Endothelial cell of umbilical vein (primary cell): Measurements from ENCODE around the gene TSPAN1. TPM values are rescaled to one million over a fixed set of nuclear protein-coding genes. Genes with fewer than 3 reads are reported as not detected.

Experiments
- BruUV-seq: library from RNA; stranded (reverse); fragments of 400-500 nt; replicated peaks from 2 replicates; lab custom pipeline; 2021; lab: Mats Ljungman, UMichigan
- CTCF ChIA-PET: fragments of 300-600, 350-600 bp; sonication (Branson Sonifier 250); formaldehyde crosslinking; loops from one replicate; lab custom pipeline; 2021; ENCODE audit warnings: antibody characterized with exemption, inconsistent platforms; lab: Charles Lee
- POLR2A ChIA-PET: fragments of 300-600, 350-600 bp; sonication (Branson Sonifier 250); formaldehyde crosslinking; loops from one replicate; lab custom pipeline; 2021; ENCODE audit warnings: antibody characterized with exemption, inconsistent platforms; lab: Charles Lee
- DNase-seq: peaks from one replicate; pipeline ENCODE4 v3.0.0-alpha.2; 2011; ENCODE audit warnings: low read depth, low spot score
- FAIRE-seq: peaks from 2 replicates; lab custom pipeline; 2011; peaks lifted over from hg19 to GRCh38; lab: Jason Lieb, UNC
- H2AFZ ChIP-seq: 2 replicates; pipeline ENCODE4 v1.6.0; 2012; ENCODE audit warnings: low read depth, low read length, control low read depth, inconsistent platforms
- H3K27ac ChIP-seq: 2 replicates; pipeline ENCODE4 v1.5.1; 2011; ENCODE audit warnings: low read depth, mild to moderate bottlenecking, control low read depth, low read length, moderate library complexity; ENCODE audit not compliant: insufficient read depth
- H3K27me3 ChIP-seq, 2 experiments: 2 replicates each; pipeline versions ENCODE4 v1.6.0 to v1.6.1; 2011; ENCODE audit warnings: low read length in 2 of 2, mixed read lengths in 1 of 2; ENCODE audit not compliant: control insufficient read depth in 2 of 2, insufficient read depth in 2 of 2
- H3K36me3 ChIP-seq, 2 experiments: 2 replicates in 1 of 2; 3 replicates in 1 of 2; pipeline ENCODE4 v1.5.1; 2011; ENCODE audit warnings: low read length in 2 of 2, mild to moderate bottlenecking in 1 of 2, moderate library complexity in 1 of 2; ENCODE audit not compliant: control insufficient read depth in 2 of 2, insufficient read depth in 2 of 2; ENCODE audit errors: extremely low read depth in 1 of 2
- H3K4me1 ChIP-seq: 3 replicates; pipeline ENCODE4 v1.5.1; 2011; ENCODE audit warnings: mild to moderate bottlenecking, low read length; ENCODE audit not compliant: control insufficient read depth, insufficient read depth; ENCODE audit errors: extremely low read depth
- H3K4me2 ChIP-seq: 2 replicates; pipeline ENCODE4 v1.6.1; 2011; ENCODE audit warnings: low read length, control low read depth, mixed read lengths; ENCODE audit not compliant: insufficient read depth
- H3K4me3 ChIP-seq, 3 experiments: fragments of 200-600 bp in 1 of 3; sonication (generic), shearing (Covaris generic) in 1 of 3; replicated peaks in 1 of 3; 2 replicates each; pipeline ENCODE4 v1.5.1; 2011 to 2016; ENCODE audit warnings: control low read depth in 3 of 3, low read length in 3 of 3, mild to moderate bottlenecking in 2 of 3, inconsistent platforms in 1 of 3, low read depth in 1 of 3, moderate library complexity in 1 of 3; ENCODE audit not compliant: insufficient read depth in 1 of 3
- H3K79me2 ChIP-seq: 2 replicates; pipeline ENCODE4 v1.6.0; 2012; ENCODE audit warnings: low read length, inconsistent platforms; ENCODE audit not compliant: control insufficient read depth, insufficient read depth
- H3K9ac ChIP-seq: replicated peaks from 2 replicates; pipeline ENCODE3; 2011; ENCODE audit warnings: low read length, control low read depth; ENCODE audit not compliant: insufficient read depth; ENCODE audit errors: extremely low read depth
- H3K9me1 ChIP-seq: replicated peaks from 3 replicates; pipeline ENCODE4 v1.6.0; 2011; ENCODE audit warnings: mild to moderate bottlenecking, low read length; ENCODE audit not compliant: control insufficient read depth, insufficient read depth; ENCODE audit errors: extremely low read depth
- H3K9me3 ChIP-seq: replicated peaks from 2 replicates; pipeline ENCODE4 v1.5.1; 2012; ENCODE audit warnings: low read length, inconsistent platforms; ENCODE audit not compliant: control insufficient read depth, insufficient read depth
- H4K20me1 ChIP-seq: replicated peaks from 2 replicates; pipeline ENCODE3; 2011; ENCODE audit warnings: mild to moderate bottlenecking, low read length; ENCODE audit not compliant: control insufficient read depth, insufficient read depth; ENCODE audit errors: extremely low read depth
- CTCF ChIP-seq, 2 donors: IDR thresholded peaks; 1 replicate in 1 of 2; 2 replicates in 1 of 2; pipeline ENCODE4 v1.5.1; 2011; ENCODE audit warnings: low read length in 2 of 2, mild to moderate bottlenecking in 2 of 2, moderate library complexity in 2 of 2, control low read depth in 1 of 2, inconsistent platforms in 1 of 2, low read depth in 1 of 2; ENCODE audit not compliant: insufficient read depth in 1 of 2; ENCODE audit errors: extremely low read depth in 1 of 2
- EZH2 ChIP-seq: IDR thresholded peaks from 2 replicates; pipeline ENCODE4 v1.6.1; 2012; ENCODE audit warnings: borderline replicate concordance, low read depth, mild to moderate bottlenecking, moderate library complexity, low read length, inconsistent platforms; ENCODE audit not compliant: severe bottlenecking
- FOS ChIP-seq: IDR thresholded peaks from 2 replicates; pipeline ENCODE4 v1.6.1; 2011; ENCODE audit warnings: mild to moderate bottlenecking, low read length, moderate library complexity, borderline replicate concordance; ENCODE audit not compliant: insufficient read depth
- GATA2 ChIP-seq: IDR thresholded peaks from 2 replicates; pipeline ENCODE4 v1.7.0; 2011; ENCODE audit warnings: low read depth, mild to moderate bottlenecking, moderate library complexity, mixed read lengths, low read length; ENCODE audit not compliant: insufficient read length, insufficient read depth
- JUN ChIP-seq: IDR thresholded peaks from 2 replicates; pipeline ENCODE4 v1.6.1; 2011; ENCODE audit warnings: borderline replicate concordance, low read depth; ENCODE audit not compliant: insufficient read length, insufficient read depth
- MYC ChIP-seq: IDR thresholded peaks from one replicate; pipeline ENCODE4 v1.6.1; 2011; ENCODE audit warnings: mild to moderate bottlenecking, low read depth, low read length
- POLR2A ChIP-seq: IDR thresholded peaks from 2 replicates; pipeline ENCODE4 v1.6.1; 2012; ENCODE audit warnings: low read depth, mild to moderate bottlenecking, control low read depth, low read length
- POLR2AphosphoS5 ChIP-seq: IDR thresholded peaks from 2 replicates; pipeline ENCODE4 v1.6.1; 2012; ENCODE audit warnings: low read depth, mild to moderate bottlenecking, control low read depth, low read length, moderate library complexity; ENCODE audit not compliant: insufficient read depth
- dilution Hi-C: fragments of 300-500 bp; cut with MboI; formaldehyde crosslinking; loops from one replicate; pipeline ENCODE4 v1.15.0; 2019; ENCODE audit warnings: low sequenced_read_pairs; ENCODE audit not compliant: extremely low pct_ligation_motif_present
- intact Hi-C: fragments of 100-400 bp; cut with micrococcal nuclease; formaldehyde crosslinking; loops from one replicate; pipeline ENCODE4 v1.10.0; 2022
- polyA plus RNA-seq, 4 experiments: library from polyadenylated mRNA; depleted of rRNA in 3 of 4; stranded (reverse) in 3 of 4; unstranded in 1 of 4; fragments of >200 nt; gene quantifications; 2 replicates each; pipeline versions ENCODE4 v1.2.1 to v1.2.3, GENCODE V29; 2011 to 2012; ENCODE audit warnings: missing spikeins in 1 of 4
- total RNA-seq: library from RNA; stranded (reverse); gene quantifications from 2 replicates; pipeline ENCODE4 v1.2.3, GENCODE V29; 2021
- TF ChIP-seq, protein P1 (sequence below): IDR thresholded peaks from 2 replicates; pipeline ENCODE4 v1.6.1; 2011; ENCODE audit not compliant: insufficient read depth, insufficient read length

Gene TSPAN1
- total and polyA plus RNA-seq, 2 donors (not counting 3 experiments of a cell fraction or from before 2014, with no cell fraction given), result 0.65 to 0.88 TPM

DNA sequence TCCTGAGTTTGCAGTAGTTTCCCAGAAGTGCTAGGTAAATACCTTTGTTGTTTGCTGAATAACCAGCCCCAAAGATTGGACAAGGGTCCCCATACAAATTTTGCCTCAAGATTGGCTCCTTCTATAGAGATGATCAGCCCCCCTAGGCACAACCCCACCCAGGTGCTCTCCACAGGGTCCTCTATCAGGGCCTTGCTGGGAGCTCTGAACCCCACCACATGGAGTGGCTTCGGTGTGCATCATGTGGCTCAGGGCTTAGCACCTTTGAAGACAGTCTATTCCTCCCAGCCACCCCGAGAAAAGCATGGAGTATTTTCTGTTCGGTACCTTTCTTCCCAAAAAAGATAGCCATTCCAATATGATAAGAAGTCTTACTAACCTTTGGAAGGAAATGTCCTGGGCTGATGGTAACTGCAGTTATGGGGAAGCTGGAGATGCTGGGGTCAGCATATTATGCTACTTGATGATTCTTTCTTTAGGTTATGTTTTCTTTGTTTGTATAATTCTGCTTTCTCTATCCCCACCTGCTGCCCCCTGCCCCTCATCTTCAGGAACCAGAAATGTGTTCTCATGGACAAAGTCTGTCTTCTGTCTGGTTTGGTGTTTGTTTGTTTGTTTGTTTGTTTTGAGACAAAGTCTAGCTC is 5.0 kb upstream of the TSPAN1 start:
- Histone ChIP-seq H2AFZ (no peak overlapping the region), H3K4me1 (peaks cover 11% of the 10 kb centered on the region), H3K27ac (no peak overlapping the region), H3K9me1 (no peaks in the 10 kb centered on the region), H3K79me2 (no peaks in the 10 kb centered on the region), H3K27me3 (peaks cover 0 to 7% of the 10 kb centered on the region in 2 experiments), H3K9ac (no peak overlapping the region), H3K9me3 (no peaks in the 10 kb centered on the region), H3K4me2 (no peak overlapping the region), H3K36me3 (no peaks in the 10 kb centered on the region), H4K20me1 (no peaks in the 10 kb centered on the region), H3K4me3 (no peak overlapping the region)
- no peak for FAIRE-seq
- TF ChIP-seq POLR2AphosphoS5 (no peak), MYC (no peak), JUN (no peak), FOS (no peak), CTCF (IDR thresholded peaks at IDR 0.05; ENCODE audit: extremely low read depth in 1 of 2, insufficient read depth in 1 of 2, low read depth in 1 of 2, low read length in 2 of 2) (no peak), EZH2 (no peak), POLR2A (no peak), GATA2 (no peak)
- TF ChIP-seq, protein P1, sequence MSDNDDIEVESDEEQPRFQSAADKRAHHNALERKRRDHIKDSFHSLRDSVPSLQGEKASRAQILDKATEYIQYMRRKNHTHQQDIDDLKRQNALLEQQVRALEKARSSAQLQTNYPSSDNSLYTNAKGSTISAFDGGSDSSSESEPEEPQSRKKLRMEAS, result no peak
- dilution Hi-C loops, result no loop called here
- ChIA-PET CTCF (interaction anchor here (1.1 to 2.8 kb wide), 3 partner anchors 9 to 131 kb away, joined by 3 to 15 read pairs (median 5); no protein-coding TSS in a partner anchor), POLR2A (no interaction called here)
- no peak for DNase-seq
- no TSS peak for BruUV-seq
- intact Hi-C loops, result no loop called here
